GM23338 (cell line): ENCODE results near the gene MYOZ3. TPM values are rescaled to one million over a fixed set of nuclear protein-coding genes. Genes with fewer than 3 reads are reported as not detected.

ENCODE experiments used
- ATAC-seq: fragments of 200-7000 bp; cut with Tn5 transposase; 3 replicates; pipeline ENCODE4 v1.9.1; 2020
- DNase-seq: peaks from one replicate; pipeline ENCODE4 v3.0.0-alpha.2; 2015; ENCODE audit warnings: low spot score
- H2AFZ ChIP-seq: fragments of 200-600 bp; sonication (generic); 2 replicates; pipeline ENCODE4 v1.8.0; 2016; ENCODE audit warnings: antibody characterized with exemption, mild to moderate bottlenecking, moderate library complexity
- H3F3A ChIP-seq: fragments of 200-600 bp; sonication (generic); replicated peaks from 2 replicates; pipeline ENCODE4 v1.8.0; 2017; ENCODE audit warnings: antibody characterized with exemption, mixed run types, low read depth
- H3K27ac ChIP-seq: fragments of 200-600 bp; sonication (generic); 2 replicates; pipeline ENCODE4 v1.6.1; 2016; ENCODE audit warnings: low read depth
- H3K27me3 ChIP-seq: fragments of 200-600 bp; sonication (generic); 2 replicates; pipeline ENCODE4 v1.8.0; 2016; ENCODE audit warnings: mild to moderate bottlenecking, mixed run types, moderate library complexity; ENCODE audit not compliant: insufficient read depth
- H3K36me3 ChIP-seq: fragments of 200-600 bp; sonication (generic); 2 replicates; pipeline ENCODE4 v1.8.0; 2016; ENCODE audit warnings: mild to moderate bottlenecking; ENCODE audit not compliant: insufficient read depth
- H3K4me1 ChIP-seq: fragments of 200-600 bp; sonication (generic); 2 replicates; pipeline ENCODE4 v1.8.0; 2016; ENCODE audit warnings: mild to moderate bottlenecking, moderate library complexity; ENCODE audit not compliant: insufficient read depth
- H3K4me2 ChIP-seq: fragments of 200-600 bp; sonication (generic); 2 replicates; pipeline ENCODE4 v1.7.1; 2017; ENCODE audit warnings: mixed run types
- H3K4me3 ChIP-seq: fragments of 200-600 bp; sonication (generic); 2 replicates; pipeline ENCODE4 v1.6.1; 2016; ENCODE audit warnings: mixed run types
- H3K79me2 ChIP-seq: fragments of 200-600 bp; sonication (generic); replicated peaks from 2 replicates; pipeline ENCODE4 v1.8.0; 2017; ENCODE audit warnings: mild to moderate bottlenecking; ENCODE audit not compliant: insufficient read depth
- H3K9me2 ChIP-seq: fragments of 200-600 bp; sonication (generic); 2 replicates; pipeline ENCODE4 v1.8.0; 2017; ENCODE audit not compliant: insufficient read depth
- H4K20me1 ChIP-seq: fragments of 200-600 bp; sonication (generic); replicated peaks from 2 replicates; pipeline ENCODE4 v1.8.0; 2017; ENCODE audit warnings: mild to moderate bottlenecking; ENCODE audit not compliant: insufficient read depth
- H3K27ac Mint-ChIP-seq: 2 replicates; pipeline ENCODE4 v1.8.0; 2020; ENCODE audit warnings: inconsistent platforms, mild to moderate bottlenecking, moderate library complexity, mixed read lengths
- H3K27me3 Mint-ChIP-seq: 3 replicates; pipeline ENCODE4 v1.8.0; 2022; ENCODE audit warnings: low read depth, mild to moderate bottlenecking, moderate library complexity, mixed read lengths, inconsistent platforms; ENCODE audit not compliant: insufficient read depth, poor library complexity
- H3K36me3 Mint-ChIP-seq: 3 replicates; pipeline ENCODE4 v1.8.0; 2021; ENCODE audit warnings: low read depth, mild to moderate bottlenecking, inconsistent platforms, moderate library complexity, mixed read lengths
- H3K4me1 Mint-ChIP-seq: 3 replicates; pipeline ENCODE4 v1.8.0; 2020; ENCODE audit warnings: mild to moderate bottlenecking, inconsistent platforms, mixed read lengths
- H3K4me3 Mint-ChIP-seq: 3 replicates; pipeline ENCODE4 v1.8.0; 2021; ENCODE audit warnings: moderate library complexity, mild to moderate bottlenecking, inconsistent platforms, mixed read lengths
- H3K9me3 Mint-ChIP-seq: 3 replicates; pipeline ENCODE4 v1.8.0; 2020; ENCODE audit warnings: moderate library complexity, mild to moderate bottlenecking, inconsistent platforms, mixed read lengths
- CTCF ChIP-seq, 2 experiments: fragments of 200-600 bp in 1 of 2; sonication (generic) in 1 of 2; conservative IDR thresholded peaks; 2 replicates each; pipeline versions ENCODE4 v1.5.1 to v1.6.1; 2016 to 2017; ENCODE audit warnings: antibody characterized with exemption in 2 of 2, low read depth in 2 of 2, mild to moderate bottlenecking in 2 of 2, moderate library complexity in 1 of 2
- EZH2 ChIP-seq: fragments of 200-600 bp; sonication (generic); IDR thresholded peaks from one replicate; pipeline ENCODE4 v1.8.0; 2017; ENCODE audit warnings: antibody characterized with exemption, mild to moderate bottlenecking, low read depth; ENCODE audit not compliant: unreplicated experiment
- JUNB ChIP-seq: IDR thresholded peaks from one replicate; pipeline ENCODE4 v1.6.1; 2016; ENCODE audit warnings: antibody characterized with exemption; ENCODE audit not compliant: unreplicated experiment
- NANOG ChIP-seq: IDR thresholded peaks from 2 replicates; pipeline ENCODE4 v1.6.1; 2016; ENCODE audit warnings: antibody characterized with exemption, borderline replicate concordance
- POLR2AphosphoS5 ChIP-seq: IDR thresholded peaks from 2 replicates; pipeline ENCODE4 v1.6.1; 2016; ENCODE audit warnings: antibody characterized with exemption, low read depth
- REST ChIP-seq: IDR thresholded peaks from one replicate; pipeline ENCODE4 v1.6.1; 2018; ENCODE audit warnings: antibody characterized with exemption; ENCODE audit not compliant: unreplicated experiment
- ZNF114 ChIP-seq: fragments of 250-450 bp; sonication (Bioruptor Pico); IDR thresholded peaks from 2 replicates; pipeline ENCODE4 v1.5.0; 2020; ENCODE audit warnings: mild to moderate bottlenecking, moderate library complexity
- ZNF331 ChIP-seq: fragments of 250-450 bp; sonication (Bioruptor Pico); IDR thresholded peaks from 2 replicates; pipeline ENCODE4 v1.5.0; 2020; ENCODE audit warnings: low read depth, mild to moderate bottlenecking, moderate library complexity
- polyA plus RNA-seq: library from polyadenylated mRNA; unstranded; fragments of >200 nt; fragmentation: Nextera tagmentation; extraction: Ambion mirVana; gene quantifications from 2 replicates; pipeline ENCODE4 v1.2.1, GENCODE V29; 2016
- total RNA-seq: library from RNA; depleted of rRNA; stranded (reverse); fragments of >200 nt; shearing (Covaris generic); gene quantifications from 2 replicates; pipeline ENCODE4 v1.2.3, GENCODE V29; 2014
- TF ChIP-seq, protein P1 (sequence below): IDR thresholded peaks from 2 replicates; pipeline ENCODE4 v1.6.1; 2016; ENCODE audit warnings: antibody characterized with exemption

Gene MYOZ3
- total and polyA plus RNA-seq, 2 experiments from 2014 or later = 12.7 to 13.8 TPM

- TF ChIP-seq CTCF (conservative IDR thresholded peaks at IDR 0.05; ENCODE audit: low read depth in 2 of 2) = no peak
- TF ChIP-seq, protein P1, sequence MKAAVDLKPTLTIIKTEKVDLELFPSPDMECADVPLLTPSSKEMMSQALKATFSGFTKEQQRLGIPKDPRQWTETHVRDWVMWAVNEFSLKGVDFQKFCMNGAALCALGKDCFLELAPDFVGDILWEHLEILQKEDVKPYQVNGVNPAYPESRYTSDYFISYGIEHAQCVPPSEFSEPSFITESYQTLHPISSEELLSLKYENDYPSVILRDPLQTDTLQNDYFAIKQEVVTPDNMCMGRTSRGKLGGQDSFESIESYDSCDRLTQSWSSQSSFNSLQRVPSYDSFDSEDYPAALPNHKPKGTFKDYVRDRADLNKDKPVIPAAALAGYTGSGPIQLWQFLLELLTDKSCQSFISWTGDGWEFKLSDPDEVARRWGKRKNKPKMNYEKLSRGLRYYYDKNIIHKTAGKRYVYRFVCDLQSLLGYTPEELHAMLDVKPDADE = no peak
- no peak for TF ChIP-seq REST
- TF ChIP-seq NANOG = no peak
- TF ChIP-seq EZH2 = no peak
- TF ChIP-seq JUNB = no peak
Measured at GRCh38 chr5:150642991-150643710, 17.9 kb upstream of the MYOZ3 start (continued).

GRCh38 chr5:150644058-150644457, 17.0 kb upstream of the MYOZ3 start:
- H2AFZ ChIP-seq = no peak overlapping the region
- no peaks in the 10 kb centered on the region for H3K9me2 ChIP-seq
- H3K27me3 ChIP-seq = no peaks in the 10 kb centered on the region
- no peaks in the 10 kb centered on the region for H3K36me3 ChIP-seq
- Mint-ChIP-seq H3K27ac (peak overlapping the region; percentile 45; the same call in 1 of the 2 replicates), H3K9me3 (no peaks in the 10 kb centered on the region), H3K4me3 (no peak overlapping the region), H3K27me3 (peaks cover 4% of the 10 kb centered on the region), H3K4me1 (peaks cover 35% of the 10 kb centered on the region), H3K36me3 (no peaks in the 10 kb centered on the region; the same call in 2 of the 3 replicates)
- DNase-seq (no peak), ATAC-seq (no peak)
- no peak overlapping the region for H3K4me3 ChIP-seq
- no peaks in the 10 kb centered on the region for H3F3A ChIP-seq
- H3K27ac ChIP-seq = no peak overlapping the region
- H4K20me1 ChIP-seq = no peaks in the 10 kb centered on the region
- H3K4me1 ChIP-seq = no peaks in the 10 kb centered on the region; the same call in 1 of the 2 replicates
- H3K4me2 ChIP-seq = no peak overlapping the region
- H3K79me2 ChIP-seq = no peaks in the 10 kb centered on the region
- TF ChIP-seq JUNB (no peak), EZH2 (no peak), ZNF331 (CRISPR knock-in tag) (no peak), ZNF114 (CRISPR knock-in tag) (no peak), REST (no peak), POLR2AphosphoS5 (no peak)
- TF ChIP-seq, protein P1 = no peak
